Right ventricle myocardium inferior (tissue), 1 donor: ENCODE results near the gene MAP1LC3B2. TPM values are rescaled to one million over a fixed set of nuclear protein-coding genes. Genes with fewer than 3 reads are reported as not detected.

Experiments
- ATAC-seq: fragments of 200-7000 bp; cut with Tn5 transposase; one replicate; pipeline ENCODE4 v1.9.1; 2020; ENCODE audit warnings: mild to moderate bottlenecking, moderate library complexity
- DNase-seq: peaks from one replicate; pipeline ENCODE4 v3.0.0; 2021; ENCODE audit errors: missing footprints
- intact Hi-C: fragments of 100-400 bp; cut with DNase I; formaldehyde crosslinking; loops from one replicate; pipeline ENCODE4 v1.11.0; 2022
- total RNA-seq: library from RNA; stranded (reverse); fragmentation: NEBNext Ultra II Directional; extraction: Animal tissue kit (Norgen Biotek cat#: 25700); gene quantifications from one replicate; pipeline ENCODE4 v1.2.1, GENCODE V29; 2021
- donor health status: DM: no; HTN: yes; CAD: no; lungs with severe emphysema.

MAP1LC3B2 gene
- total RNA-seq, 1 donor from 2014 or later, result 3.5 TPM

- no peak for ATAC-seq
- no peak for DNase-seq
- intact Hi-C loops, result no loop called here
Observed at GRCh38 chr12:116535241-116535640, 23.9 kb upstream of the MAP1LC3B2 start.

DNA sequence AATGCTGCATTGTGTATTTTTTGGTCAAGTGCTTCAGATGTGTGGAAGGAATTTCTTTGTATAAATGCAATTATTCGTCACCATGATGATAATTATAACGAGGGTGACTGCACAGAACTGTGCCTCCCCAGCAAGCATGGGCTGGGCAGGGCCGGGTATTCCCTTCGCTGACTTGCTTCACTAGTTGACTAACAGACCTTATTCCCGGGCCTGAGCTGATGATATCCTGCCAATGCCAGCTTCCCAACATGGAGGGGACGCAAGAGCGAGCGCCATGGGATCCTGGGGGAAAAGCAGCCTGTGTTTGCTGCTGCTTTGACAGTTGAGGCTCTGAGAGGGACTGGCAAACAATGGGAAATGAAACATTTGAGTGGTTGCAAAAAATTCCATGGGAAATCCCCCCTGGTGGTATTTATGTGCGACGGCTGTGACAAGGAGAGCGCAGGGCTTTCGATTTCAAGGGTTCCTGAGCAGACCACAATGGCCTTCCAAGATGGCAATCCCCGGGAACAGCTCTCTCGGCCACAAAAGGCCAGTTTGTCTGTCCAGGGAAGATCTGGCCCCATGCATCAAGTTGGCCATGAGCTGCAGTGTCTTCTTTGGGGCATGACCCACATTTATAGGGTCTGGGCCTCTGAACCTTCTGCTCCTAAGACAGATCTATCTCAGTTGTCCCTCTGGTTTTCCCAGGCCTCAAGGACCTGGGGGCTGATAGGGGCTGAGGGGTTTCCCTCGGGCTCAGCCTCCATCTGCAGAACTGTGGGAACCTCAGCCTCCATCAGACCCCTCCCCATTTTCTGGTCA is 21.9 kb upstream of the MAP1LC3B2 start:
- no peak for ATAC-seq
- no peak for DNase-seq
- intact Hi-C loops, result no loop called here

DNA sequence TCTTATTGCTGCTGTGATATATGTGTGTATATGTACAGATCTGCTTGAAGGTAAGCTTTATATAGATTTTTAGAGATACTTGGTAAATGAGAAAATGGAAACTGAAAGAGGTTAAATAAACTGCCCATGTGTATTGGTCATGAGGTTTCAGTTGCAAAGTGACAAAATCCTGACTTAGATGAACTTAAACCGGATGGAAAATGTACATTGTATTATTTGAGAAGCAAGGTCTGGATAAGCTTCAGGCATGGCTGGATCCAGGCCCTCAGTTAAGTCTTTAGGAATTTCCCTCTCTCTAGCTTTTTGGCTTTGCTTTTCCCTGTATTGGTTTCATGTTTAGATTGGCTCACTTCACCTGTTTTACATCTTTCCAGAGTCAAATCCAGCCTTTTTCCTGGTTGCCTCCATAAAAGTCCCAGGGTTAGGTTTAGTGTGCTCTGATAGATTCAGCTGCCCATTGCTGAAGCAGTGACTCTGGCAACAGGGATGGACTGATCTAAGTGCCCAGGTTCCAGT is 21.0 kb upstream of the MAP1LC3B2 start:
- intact Hi-C loops, result no loop called here

GRCh38 chr12:116538682-116539305 is 20.4 kb upstream of the MAP1LC3B2 start:
- DNase-seq, result no peak
- ATAC-seq, result no peak
- intact Hi-C loops, result no loop called here

More for the DNA sequence above, 21.0 kb upstream of the MAP1LC3B2 start:
- DNase-seq (no peak), ATAC-seq (no peak)

DNA sequence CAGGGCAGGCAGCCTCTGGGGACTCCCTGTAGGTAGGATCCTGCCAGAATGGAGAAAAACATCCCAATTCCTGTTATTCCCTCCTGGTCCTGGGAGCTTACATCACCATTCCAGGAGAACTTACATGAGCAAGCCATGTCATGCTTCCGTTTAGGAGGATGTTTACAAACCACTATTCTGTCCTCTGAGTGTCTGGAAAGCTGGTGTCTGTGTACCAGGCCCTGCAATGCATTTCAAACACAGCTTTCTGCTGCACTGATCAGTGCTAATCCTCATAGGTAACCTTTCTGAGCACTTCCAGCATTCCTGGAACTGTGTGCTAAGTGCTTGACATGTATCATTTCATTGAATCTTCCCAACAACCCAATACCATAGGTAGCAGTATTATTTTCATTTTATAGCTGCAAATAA is 19.8 kb upstream of the MAP1LC3B2 start:
- intact Hi-C loops, result no loop called here
- no peak for ATAC-seq
- DNase-seq, result no peak

GRCh38 chr12:116539905-116540482 is 19.2 kb upstream of the MAP1LC3B2 start:
- DNase-seq (peak; percentile 83), ATAC-seq (peak; percentile 21)
- intact Hi-C loops, result no loop called here

GRCh38 chr12:116540622-116541152 is 18.5 kb upstream of the MAP1LC3B2 start:
- ATAC-seq, result no peak
- intact Hi-C loops, result no loop called here
- no peak for DNase-seq

DNA sequence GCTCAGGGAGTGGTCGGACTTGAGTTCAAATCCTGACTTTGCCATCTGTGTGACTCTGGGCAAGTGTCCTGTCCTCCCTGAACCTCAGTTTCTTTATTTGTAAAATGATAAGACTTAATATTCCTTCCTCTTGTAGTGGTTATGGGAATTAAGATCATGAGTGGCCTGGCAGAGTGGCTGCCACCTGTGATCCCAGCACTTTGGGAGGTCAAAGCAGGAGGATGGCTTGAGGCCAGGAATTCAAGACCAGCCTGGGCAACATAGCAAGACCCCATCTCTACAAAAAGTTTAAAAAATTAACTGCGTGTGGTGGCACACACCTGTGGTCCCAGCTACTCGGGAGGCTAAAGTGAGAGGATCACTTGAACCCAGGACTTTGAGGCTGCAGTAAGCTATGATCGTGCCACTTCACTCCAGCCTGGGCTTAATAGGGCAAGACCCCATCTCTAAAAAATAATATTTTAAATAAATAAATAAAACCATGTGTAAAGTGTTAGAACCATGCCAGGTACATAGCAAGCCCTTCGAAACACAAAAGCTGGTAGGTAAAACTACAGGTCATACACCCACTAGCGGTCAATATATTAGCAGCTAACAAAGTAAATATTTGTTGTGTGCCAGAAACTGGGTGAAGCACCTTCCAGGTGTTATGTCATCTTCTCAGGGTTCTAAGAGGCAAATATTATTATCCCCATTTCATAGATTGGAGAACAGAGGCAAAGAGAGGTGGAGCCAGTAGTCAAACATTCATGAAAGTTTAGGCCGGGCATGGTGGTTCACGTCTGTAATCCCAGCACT is 17.4 kb upstream of the MAP1LC3B2 start:
- ATAC-seq (no peak), DNase-seq (no peak)
- intact Hi-C loops, result no loop called here

DNA sequence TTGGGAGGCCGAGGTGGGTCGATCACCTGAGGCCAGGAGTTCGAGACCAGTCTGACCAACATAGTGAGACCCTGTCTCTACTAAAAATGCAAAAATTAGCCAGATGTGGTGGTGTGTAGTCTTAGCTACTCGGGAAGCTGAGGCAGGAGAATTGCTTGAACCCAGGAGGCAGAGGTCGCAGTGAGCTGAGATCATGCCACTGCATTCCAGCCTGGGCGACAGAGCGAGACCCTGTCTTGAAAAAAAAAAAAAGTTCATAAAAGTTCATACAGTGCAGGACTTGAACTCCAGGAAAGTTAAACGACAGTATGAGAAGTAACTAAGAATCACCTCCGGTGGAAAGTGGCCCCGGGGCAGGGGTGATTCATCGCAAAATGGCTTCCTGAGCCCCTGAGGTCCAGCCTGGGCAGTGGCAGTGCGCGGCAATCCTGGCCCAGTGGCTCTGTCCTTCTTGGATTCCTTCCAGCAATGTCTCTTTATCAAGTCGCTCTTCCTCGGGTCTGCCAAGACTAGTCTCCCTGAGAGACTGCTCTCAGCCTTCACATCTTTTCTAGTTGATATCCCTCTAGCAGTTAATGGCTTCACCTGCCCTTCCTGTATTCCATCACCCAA is 16.7 kb upstream of the MAP1LC3B2 start:
- intact Hi-C loops, result no loop called here
- DNase-seq, result no peak
- no peak for ATAC-seq

DNA sequence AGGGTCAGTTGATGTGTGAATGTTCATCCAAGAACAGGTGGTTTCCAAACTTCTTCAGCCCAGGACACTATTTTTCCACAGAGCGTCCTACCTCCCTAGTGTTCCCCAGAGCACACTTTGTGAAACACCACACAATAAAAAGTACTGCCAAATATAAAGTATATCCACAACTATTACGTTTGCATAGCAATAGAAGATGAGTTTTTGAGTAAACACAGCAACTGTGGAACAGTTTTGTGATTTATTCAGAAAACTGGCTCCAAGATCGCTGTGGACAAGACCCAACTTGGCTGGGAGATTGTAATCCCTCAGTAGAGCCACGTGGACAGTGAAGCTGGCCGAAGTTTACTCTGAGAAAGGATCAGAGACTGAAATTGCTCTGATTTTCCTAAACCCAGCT is 14.5 kb upstream of the MAP1LC3B2 start:
- DNase-seq (no peak), ATAC-seq (peak; percentile 69)
- intact Hi-C loops, result no loop called here

DNA sequence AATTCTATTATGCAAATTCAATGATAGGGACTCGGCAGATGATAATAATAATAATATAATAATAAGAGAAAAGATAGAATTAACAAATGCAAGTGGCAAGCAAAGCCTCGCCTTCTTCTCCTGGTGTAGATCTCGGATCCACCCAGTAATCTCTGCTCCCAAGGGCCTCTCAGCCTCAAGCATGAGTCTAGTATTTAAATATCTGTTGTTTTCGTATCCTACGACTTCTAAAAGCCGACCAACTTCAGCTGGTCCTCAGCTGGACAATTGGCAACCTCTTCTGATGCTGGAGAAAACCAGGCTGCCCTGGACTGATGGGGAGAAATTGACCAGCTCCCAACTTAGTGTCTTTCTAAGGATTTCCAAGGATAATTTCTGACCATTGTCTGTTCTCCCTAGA is 14.0 kb upstream of the MAP1LC3B2 start:
- DNase-seq (no peak), ATAC-seq (peak; percentile 21)
- intact Hi-C loops, result no loop called here

GRCh38 chr12:116545936-116546335 is 13.2 kb upstream of the MAP1LC3B2 start:
- no peak for ATAC-seq
- intact Hi-C loops, result no loop called here
- DNase-seq, result no peak

DNA sequence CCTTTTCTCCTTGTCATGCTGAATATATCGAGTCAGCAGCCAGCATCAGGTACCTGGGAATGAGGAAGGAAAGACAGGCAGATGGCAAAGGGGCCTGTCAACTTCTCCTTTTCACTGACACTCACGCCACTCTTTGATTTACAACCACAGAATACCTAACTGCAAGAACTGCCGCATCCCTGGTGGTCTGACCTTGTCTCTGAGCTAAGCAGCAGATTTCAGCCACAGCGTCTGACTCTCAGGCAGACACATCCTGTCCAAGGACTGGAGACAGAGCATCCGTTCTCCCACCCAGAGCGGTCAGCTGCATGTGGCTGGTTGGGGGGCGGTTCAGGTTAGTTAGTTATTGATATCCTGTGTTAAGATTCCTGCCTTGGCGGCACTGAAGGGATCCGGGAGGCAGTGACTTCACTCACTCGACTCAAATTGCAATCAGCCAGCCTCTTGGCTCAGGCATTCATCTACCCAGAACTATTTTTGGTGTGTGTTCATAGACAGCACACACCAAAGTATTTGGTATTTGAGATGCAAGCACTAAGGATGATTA is 11.2 kb upstream of the MAP1LC3B2 start:
- intact Hi-C loops, result no loop called here
- DNase-seq, result no peak
- ATAC-seq, result peak; percentile 32

GRCh38 chr12:116549993-116550392 is 9.2 kb upstream of the MAP1LC3B2 start:
- ATAC-seq, result no peak

GRCh38 chr12:116551151-116551550 is 8.0 kb upstream of the MAP1LC3B2 start:
- intact Hi-C loops, result no loop called here
- ATAC-seq (no peak), DNase-seq (no peak)

More at GRCh38 chr12:116549993-116550392, 9.2 kb upstream of the MAP1LC3B2 start:
- intact Hi-C loops, result no loop called here
- DNase-seq, result no peak

DNA sequence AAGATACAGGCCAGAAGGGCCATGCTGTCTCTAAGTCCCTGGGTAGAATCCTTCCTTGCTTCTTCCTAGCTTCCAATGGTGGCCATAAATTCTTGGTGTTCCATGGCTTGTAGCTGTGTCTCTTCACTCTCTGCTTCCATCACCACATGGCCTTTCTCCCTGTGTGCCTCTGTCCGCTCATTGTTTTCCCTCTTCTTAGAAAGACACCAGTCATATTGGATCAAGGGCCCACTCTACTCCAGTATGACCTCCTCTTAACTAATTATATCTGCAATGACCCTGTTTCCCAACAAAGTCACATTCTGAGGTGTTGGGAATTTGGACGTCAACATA is 7.6 kb upstream of the MAP1LC3B2 start:
- intact Hi-C loops, result no loop called here
- no peak for ATAC-seq
- no peak for DNase-seq

GRCh38 chr12:116551952-116552772 is 7.0 kb upstream of the MAP1LC3B2 start:
- no peak for DNase-seq
- intact Hi-C loops, result no loop called here
- peak; percentile 6 for ATAC-seq
